Amniotic epithelial cell (primary cell): ENCODE measurements around the gene RHOT2.

Experiments used
- DNase-seq: peaks from one replicate; pipeline ENCODE4 v3.0.0-alpha.2; 2010; ENCODE audit warnings: low read depth

RHOT2 gene

GRCh38 chr16:632486-633335 is 35.2 kb upstream of the RHOT2 start:
- DNase-seq, result no peak

GRCh38 chr16:633336-634050 is 34.4 kb upstream of the RHOT2 start:
- no peak for DNase-seq

- DNase-seq, result no peak
Observed at GRCh38 chr16:634051-634670, 33.8 kb upstream of the RHOT2 start.

GRCh38 chr16:634996-635395 is 32.9 kb upstream of the RHOT2 start:
- DNase-seq, result no peak

DNA sequence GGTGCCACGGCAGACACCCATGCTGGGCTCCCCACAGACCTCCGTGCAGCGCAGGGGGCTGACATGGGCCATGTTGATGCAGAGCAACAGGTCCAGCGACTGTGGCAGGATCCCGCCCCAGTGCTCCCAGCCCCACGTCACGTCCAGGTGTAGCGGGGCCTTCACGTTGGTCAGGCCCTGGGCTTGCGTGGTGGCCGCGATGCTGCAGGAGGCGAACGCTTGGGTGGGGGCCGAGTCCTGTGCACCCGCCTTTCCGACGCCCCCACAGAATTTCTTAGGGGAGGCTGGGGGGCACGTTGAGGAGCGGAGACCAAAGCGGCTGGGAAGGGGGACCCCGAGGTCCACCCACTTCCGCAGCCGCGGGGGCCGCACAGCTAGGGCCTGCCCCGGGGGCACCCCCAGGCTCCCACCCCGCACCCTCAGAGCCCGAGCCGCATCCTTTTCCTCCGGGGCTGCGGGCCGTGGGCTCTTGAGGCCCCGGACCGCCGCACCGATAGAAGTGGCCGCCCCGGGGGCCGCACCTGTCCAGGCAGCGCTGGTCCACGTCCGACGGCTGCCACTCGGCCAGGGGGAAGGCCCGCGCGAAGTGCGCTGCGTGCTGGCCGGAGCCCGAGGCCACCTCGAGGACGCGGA is 32.2 kb upstream of the RHOT2 start:
- DNase-seq, result no peak

- peak; percentile 89 for DNase-seq
Observed at GRCh38 chr16:636206-637080, 31.5 kb upstream of the RHOT2 start, which contains the start of gene METTL26. METTL26 (minus strand) TSS chr16:636305; CDS start chr16:636290, 15 bp downstream.

- peak; percentile 76 for DNase-seq
Observed at GRCh38 chr16:637081-638018, 30.6 kb upstream of the RHOT2 start.

- no peak for DNase-seq
Observed at GRCh38 chr16:638034-638543, 29.8 kb upstream of the RHOT2 start.

DNA sequence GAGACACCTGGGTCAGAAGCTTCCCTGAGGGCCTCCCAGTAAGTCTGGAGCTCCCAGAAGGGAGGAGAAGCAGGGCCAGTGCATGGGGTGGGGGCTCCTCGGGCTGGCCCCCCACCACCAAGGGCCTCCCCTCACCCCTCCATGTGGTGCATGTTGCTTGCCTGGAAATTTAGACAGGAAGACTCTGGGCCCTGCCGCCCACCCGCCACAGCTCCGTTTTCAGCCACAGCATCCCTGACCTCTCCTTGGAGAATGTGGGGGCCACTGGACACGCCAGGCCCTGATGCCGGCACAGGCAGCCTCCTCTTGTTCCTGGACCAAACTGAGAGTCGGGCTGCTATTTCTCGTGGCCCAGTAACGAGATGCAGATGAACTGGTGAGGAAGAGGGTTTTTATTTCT is 29.1 kb upstream of the RHOT2 start:
- DNase-seq, result no peak

DNA sequence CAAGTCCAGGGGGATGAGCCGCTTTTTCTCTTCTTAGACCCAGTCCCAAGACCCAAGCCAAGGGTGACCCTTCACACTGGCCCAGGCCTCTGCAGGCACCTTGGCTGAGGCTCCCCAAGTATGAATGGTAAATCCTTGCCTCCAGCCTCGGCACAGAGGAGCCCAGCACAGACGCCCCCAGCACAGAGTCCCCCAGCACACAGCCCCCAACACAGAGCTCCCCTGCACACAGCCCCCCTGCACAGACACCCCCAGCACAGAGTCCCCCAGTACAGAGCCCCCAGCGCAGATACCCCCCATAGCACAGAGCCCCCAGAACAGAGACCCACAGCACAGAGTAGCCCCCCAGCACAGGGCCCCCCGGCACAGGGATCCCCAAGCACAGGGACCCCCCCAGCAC is 27.3 kb upstream of the RHOT2 start:
- DNase-seq, result no peak

- DNase-seq, result peak; percentile 77
Observed at GRCh38 chr16:641326-642188, 26.4 kb upstream of the RHOT2 start, which contains the start of gene MCRIP2. MCRIP2 (plus strand) TSS chr16:641828; CDS start chr16:641992, 164 bp downstream.

GRCh38 chr16:642189-643049 is 25.5 kb upstream of the RHOT2 start:
- peak; percentile 36 for DNase-seq

DNA sequence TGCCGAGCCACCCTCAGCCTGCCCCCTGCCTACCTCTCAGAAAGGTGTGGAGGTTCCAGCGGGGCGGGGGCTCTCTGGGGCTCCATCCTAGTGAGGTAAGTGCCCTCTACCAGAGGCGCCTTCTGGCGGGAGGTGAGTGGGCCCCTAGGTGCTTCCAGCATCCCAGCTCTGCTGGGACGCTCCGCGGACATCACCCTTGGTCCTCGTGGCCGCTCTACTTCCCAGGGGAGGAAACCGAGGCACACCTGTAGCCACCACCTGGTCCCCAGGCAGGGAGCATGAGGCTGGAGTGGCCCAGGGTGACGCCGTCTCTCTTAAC is 24.9 kb upstream of the RHOT2 start:
- no peak for DNase-seq

GRCh38 chr16:644556-644955 is 23.4 kb upstream of the RHOT2 start:
- DNase-seq, result no peak

- DNase-seq, result peak; percentile 28
Observed at GRCh38 chr16:645852-646678, 21.9 kb upstream of the RHOT2 start.

GRCh38 chr16:646679-647172 is 21.2 kb upstream of the RHOT2 start:
- DNase-seq, result no peak
